ENCODE results near the gene CT47A1. TPM values are rescaled to one million over a fixed set of nuclear protein-coding genes. Genes with fewer than 3 reads are reported as not detected.

The CT47A1 gene
- total and polyA plus RNA-seq, 2 experiments from 2014 or later, result not detected

- no peaks in the 10 kb centered on the region for H3K36me3 ChIP-seq (ENCODE audit: insufficient read depth)
- TF ChIP-seq ETS1 (IDR thresholded peaks at IDR 0.05) (no peak), CREB1 (CRISPR knock-in tag; IDR thresholded peaks at IDR 0.05; ENCODE audit: low read depth) (no peak), JUNB (IDR thresholded peaks at IDR 0.05; ENCODE audit: unreplicated experiment) (no peak), EZH2phosphoT487 (IDR thresholded peaks at IDR 0.05; ENCODE audit: unreplicated experiment) (no peak), REST (IDR thresholded peaks at IDR 0.05; ENCODE audit: unreplicated experiment) (no peak), CTCF (conservative IDR thresholded peaks at IDR 0.05; ENCODE audit: low read depth in 2 of 2) (no peak)
- Mint-ChIP-seq H3K27ac (no peak overlapping the region), H3K36me3 (ENCODE audit: low read depth) (no peaks in the 10 kb centered on the region), H3K27me3 (ENCODE audit: insufficient read depth, low read depth, poor library complexity) (peaks cover 3% of the 10 kb centered on the region), H3K4me3 (no peak overlapping the region), H3K9me3 (no peaks in the 10 kb centered on the region; the same call in 2 of the 3 replicates), H3K4me1 (peaks cover 16% of the 10 kb centered on the region)
- H3F3A ChIP-seq (replicated peaks; ENCODE audit: low read depth), result no peaks in the 10 kb centered on the region
- no peak for DNase-seq (ENCODE audit: low spot score)
- no peaks in the 10 kb centered on the region for H4K20me1 ChIP-seq (replicated peaks; ENCODE audit: insufficient read depth)
- no peaks in the 10 kb centered on the region for H3K79me2 ChIP-seq (replicated peaks; ENCODE audit: insufficient read depth)
- no peaks in the 10 kb centered on the region for H3K27me3 ChIP-seq (ENCODE audit: insufficient read depth)
- no peak overlapping the region for H2AFZ ChIP-seq
- H3K4me1 ChIP-seq (ENCODE audit: insufficient read depth), result peaks cover 8% of the 10 kb centered on the region; the same call in 1 of the 2 replicates
- H3K9me2 ChIP-seq (ENCODE audit: insufficient read depth), result no peaks in the 10 kb centered on the region
- no peak overlapping the region for H3K4me2 ChIP-seq
- H3K27ac ChIP-seq (ENCODE audit: low read depth), result no peak overlapping the region
- no peak overlapping the region for H3K4me3 ChIP-seq
- no peak for ATAC-seq
Measured at GRCh38 chrX:121010218-121010617, 24.7 kb upstream of the CT47A1 start.

GRCh38 chrX:121009764-121010163 lies 24.2 kb upstream of the CT47A1 start:
- no peak overlapping the region for H3K4me3 Mint-ChIP-seq
- TF ChIP-seq CREB1 (CRISPR knock-in tag; IDR thresholded peaks at IDR 0.05; ENCODE audit: low read depth) (no peak), REST (IDR thresholded peaks at IDR 0.05; ENCODE audit: unreplicated experiment) (no peak), NANOG (IDR thresholded peaks at IDR 0.05; ENCODE audit: borderline replicate concordance) (no peak), EZH2phosphoT487 (IDR thresholded peaks at IDR 0.05; ENCODE audit: unreplicated experiment) (no peak), CTCF (conservative IDR thresholded peaks at IDR 0.05; ENCODE audit: low read depth in 2 of 2) (no peak), ZNF331 (CRISPR knock-in tag; IDR thresholded peaks at IDR 0.05; ENCODE audit: low read depth) (no peak)

More at GRCh38 chrX:121009764-121010163, 24.2 kb upstream of the CT47A1 start:
- no peak for ATAC-seq
- H3K9me3 Mint-ChIP-seq, result no peaks in the 10 kb centered on the region; the same call in 2 of the 3 replicates
- no peak for DNase-seq (ENCODE audit: low spot score)
- Histone ChIP-seq H3K27ac (ENCODE audit: low read depth) (no peak overlapping the region), H3K4me2 (no peak overlapping the region), H3K79me2 (replicated peaks; ENCODE audit: insufficient read depth) (no peaks in the 10 kb centered on the region), H3K27me3 (ENCODE audit: insufficient read depth) (no peaks in the 10 kb centered on the region), H3K36me3 (ENCODE audit: insufficient read depth) (no peaks in the 10 kb centered on the region), H2AFZ (no peak overlapping the region), H3K4me3 (no peak overlapping the region), H3F3A (replicated peaks; ENCODE audit: low read depth) (no peaks in the 10 kb centered on the region), H4K20me1 (replicated peaks; ENCODE audit: insufficient read depth) (no peaks in the 10 kb centered on the region), H3K4me1 (ENCODE audit: insufficient read depth) (peaks cover 8% of the 10 kb centered on the region; the same call in 1 of the 2 replicates), H3K9me2 (ENCODE audit: insufficient read depth) (no peaks in the 10 kb centered on the region)
- H3K36me3 Mint-ChIP-seq (ENCODE audit: low read depth), result no peaks in the 10 kb centered on the region
- H3K4me1 Mint-ChIP-seq, result peaks cover 16% of the 10 kb centered on the region
- peaks cover 3% of the 10 kb centered on the region for H3K27me3 Mint-ChIP-seq (ENCODE audit: insufficient read depth, low read depth, poor library complexity)
- no peak overlapping the region for H3K27ac Mint-ChIP-seq

Measured in GM23338 (cell line).